Lower leg skin (tissue), 4 donors: ENCODE data around the gene CMTM2. TPM values are rescaled to one million over a fixed set of nuclear protein-coding genes. Genes with fewer than 3 reads are reported as not detected.
"Not testable (repeated sequence)": the region's sequence is repeated elsewhere in the genome, so short reads cannot be mapped to it uniquely, and the experiment has no call there.

Source experiments
- DNase-seq, 2 donors: peaks; one replicate each; pipeline ENCODE4 v3.0.0-alpha.2; 2019; ENCODE audit warnings: low spot score in 2 of 2
- H3K4me3 ChIP-seq: fragments of 200-600 bp; sonication (generic); 2 replicates; pipeline ENCODE4 v1.5.1; 2017; ENCODE audit warnings: mild to moderate bottlenecking, low read depth; ENCODE audit not compliant: poor library complexity, severe bottlenecking
- CTCF ChIP-seq, 3 donors: fragments of 450-650 bp; IDR thresholded peaks; one replicate each; pipeline ENCODE4 v1.5.1; 2016; ENCODE audit warnings: antibody characterized with exemption in 3 of 3, mild to moderate bottlenecking in 3 of 3, moderate library complexity in 2 of 3
- POLR2A ChIP-seq, 2 donors: fragments of 450-650 bp; IDR thresholded peaks; one replicate each; pipeline ENCODE4 v1.6.1; 2016 to 2017; ENCODE audit warnings: antibody characterized with exemption in 2 of 2, mild to moderate bottlenecking in 1 of 2, moderate library complexity in 1 of 2
- WGBS, 2 donors: methylation state at CpG; one replicate each; pipeline ENCODE4 v1.1.5; 2018; 5-methylcytosine and 5-hydroxymethylcytosine counted together
- intact Hi-C: fragments of 100-400 bp; cut with DNase I; formaldehyde crosslinking; loops from one replicate; pipeline ENCODE4 v1.15.0; 2023; ENCODE audit warnings: low total_unique reads
- total RNA-seq, 4 donors: library from RNA; depleted of rRNA; stranded (reverse); fragments of >200 nt; gene quantifications; one replicate each; pipeline ENCODE4 v1.1.0, GENCODE V29; 2016

Gene CMTM2
- total RNA-seq, 4 donors from 2014 or later: 0.26 TPM; not detected in 3

DNA sequence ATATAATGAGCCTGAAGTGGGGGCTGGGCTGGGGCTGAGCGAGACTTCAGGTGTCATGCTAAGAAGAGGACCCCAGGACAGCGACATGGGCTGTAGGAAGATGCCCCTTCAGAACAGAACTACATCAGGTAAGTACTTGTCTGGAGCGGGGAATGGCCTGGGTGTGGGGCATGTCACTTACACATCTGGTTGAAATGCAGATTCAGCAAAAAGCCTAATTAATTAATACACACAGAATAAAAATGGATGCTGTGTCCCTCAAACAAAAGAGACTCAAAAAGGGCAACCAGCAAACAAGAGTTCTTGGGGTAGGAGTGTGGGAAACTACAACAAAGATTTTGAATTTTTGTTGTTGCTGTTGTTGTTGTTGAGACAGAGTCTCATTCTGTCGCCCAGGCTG, 11.8 kb downstream of the CMTM2 start:
- 90 to 96% methylated on average over 4 of the region's 4 CpGs for WGBS, 2 donors
- intact Hi-C loops: no loop called here
- no peak overlapping the region for H3K4me3 ChIP-seq
- TF ChIP-seq CTCF (IDR thresholded peaks at IDR 0.05): no peak
- no peak for TF ChIP-seq POLR2A (IDR thresholded peaks at IDR 0.05)
- peak in 1 of 2 donors; percentile 54 for DNase-seq

- TF ChIP-seq CTCF (IDR thresholded peaks at IDR 0.05) (no peak), POLR2A (IDR thresholded peaks at IDR 0.05) (no peak)
- 92 to 96% methylated on average over 3 of the region's 3 CpGs for WGBS, 2 donors
- intact Hi-C loops: no loop called here
- no peak overlapping the region for H3K4me3 ChIP-seq
- no peak for DNase-seq
Measured at GRCh38 chr16:66592241-66592640, 13.0 kb downstream of the CMTM2 start.

DNA sequence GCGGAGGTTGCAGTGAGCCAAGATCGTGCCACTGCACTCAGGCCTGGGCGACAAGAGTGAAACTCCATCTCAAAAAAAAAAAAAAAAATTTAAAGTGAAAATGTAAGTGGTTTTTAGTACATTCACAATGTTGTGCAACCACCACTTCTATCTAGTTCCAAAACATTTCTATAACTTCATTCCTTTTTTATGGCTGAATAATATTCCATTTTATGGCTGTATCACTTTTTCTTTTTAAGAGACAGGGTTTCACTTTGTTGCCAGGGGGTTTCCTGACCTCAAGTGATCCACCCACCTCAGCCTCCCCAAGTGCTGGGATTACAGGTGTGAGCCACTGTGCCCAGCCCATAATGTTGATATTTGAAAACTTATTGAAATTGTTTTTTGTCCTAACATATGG, 13.6 kb downstream of the CMTM2 start:
- no peak for TF ChIP-seq CTCF (IDR thresholded peaks at IDR 0.05)
- TF ChIP-seq POLR2A (IDR thresholded peaks at IDR 0.05): no peak
- no peak overlapping the region for H3K4me3 ChIP-seq
- intact Hi-C loops: no loop called here
- 92 to 99% methylated on average over 3 of the region's 3 CpGs for WGBS, 2 donors
- DNase-seq: no peak

GRCh38 chr16:66594739-66595138, 15.5 kb downstream of the CMTM2 start:
- DNase-seq: no peak
- intact Hi-C loops: no loop called here
- no peak for TF ChIP-seq POLR2A (IDR thresholded peaks at IDR 0.05)
- 77 to 80% methylated on average over 7 of the region's 7 CpGs for WGBS, 2 donors
- no peak overlapping the region for H3K4me3 ChIP-seq

DNA sequence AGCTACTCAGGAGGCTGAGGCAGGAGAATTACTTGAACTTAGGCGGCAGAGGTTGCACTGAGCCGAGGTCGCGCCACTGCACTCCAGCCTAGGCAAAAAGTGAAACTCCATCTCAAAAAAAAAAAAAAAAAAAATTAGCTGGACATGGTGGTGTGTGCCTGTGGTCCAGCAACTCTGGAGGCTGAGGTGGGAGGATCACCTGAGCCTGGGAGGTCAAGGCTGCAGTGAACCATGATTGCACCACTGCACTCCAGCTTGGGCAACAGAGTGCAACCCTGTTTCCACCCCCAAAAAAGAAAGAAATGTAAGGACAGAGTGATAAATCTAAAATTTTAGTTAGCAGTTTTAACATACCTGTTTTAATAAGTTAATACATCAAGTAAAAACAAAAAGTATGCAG, 17.3 kb downstream of the CMTM2 start:
- intact Hi-C loops, H3K4me3 ChIP-seq, DNase-seq: not testable (repeated sequence)
- 97 to 99% methylated on average over 4 of the region's 4 CpGs for WGBS, 2 donors

DNA sequence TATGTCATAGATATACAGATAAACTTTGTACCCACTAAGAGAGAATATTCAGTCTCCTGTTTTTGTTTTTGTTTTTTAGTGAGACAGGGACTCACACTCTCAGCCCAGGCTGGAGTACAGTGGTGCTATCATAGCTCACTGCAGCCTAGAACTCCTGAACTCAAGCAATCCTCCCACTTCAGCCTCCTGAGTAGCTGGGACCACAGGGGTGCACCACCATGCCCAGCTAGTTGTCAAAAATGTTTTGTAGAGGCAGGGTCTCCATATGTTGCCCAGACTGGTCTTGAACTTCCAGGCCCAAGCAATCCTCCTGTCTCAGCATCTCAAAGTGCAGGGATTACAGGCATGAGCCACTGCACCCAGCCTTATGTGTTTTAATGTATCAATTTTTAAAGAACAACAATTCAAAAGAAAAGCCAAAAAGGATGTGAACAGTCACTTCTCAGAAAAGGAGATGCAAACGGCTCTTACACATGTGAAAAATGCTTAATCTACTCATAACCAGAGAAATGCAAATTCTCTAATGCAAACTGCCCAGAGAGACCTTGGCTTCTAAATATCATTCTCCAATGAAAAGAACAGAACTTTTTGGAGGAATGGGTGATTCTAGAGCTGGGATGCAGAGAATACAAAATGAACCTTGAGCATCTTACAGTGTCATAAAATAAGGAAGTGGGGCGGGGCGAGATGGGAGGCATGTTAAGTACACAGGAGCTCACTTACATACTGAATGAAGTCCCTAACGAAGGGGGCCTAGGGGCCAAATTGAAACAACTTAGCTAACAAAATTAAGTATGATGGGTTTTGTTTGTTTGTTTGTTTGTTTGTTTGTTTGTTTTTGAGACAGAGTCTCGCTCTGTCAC, 18.0 kb downstream of the CMTM2 start:
- no peak for TF ChIP-seq POLR2A (IDR thresholded peaks at IDR 0.05)
- TF ChIP-seq CTCF (IDR thresholded peaks at IDR 0.05): no peak
- intact Hi-C loops: no loop called here
- no peak for DNase-seq
- 83 to 85% methylated on average over 5 of the region's 5 CpGs for WGBS, 2 donors
- H3K4me3 ChIP-seq: no peak overlapping the region

DNA sequence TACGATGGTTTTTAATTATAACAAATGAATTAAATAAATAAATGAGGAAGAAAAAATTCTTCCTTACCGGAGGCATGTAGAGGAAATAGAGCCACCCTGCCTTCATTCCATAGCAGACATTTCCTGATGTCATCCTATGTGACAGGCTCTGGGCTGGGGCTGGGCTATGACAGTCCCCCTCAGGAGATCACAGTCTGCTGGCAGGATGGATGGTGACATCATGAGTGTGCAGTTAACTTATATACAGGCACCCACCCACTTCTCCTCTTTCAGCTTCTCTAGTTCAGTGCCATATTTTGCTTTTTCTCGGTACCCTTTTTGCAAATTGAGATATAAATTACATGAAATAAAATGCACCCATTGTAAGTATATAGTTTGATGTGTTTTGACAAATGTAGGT, 18.8 kb downstream of the CMTM2 start:
- TF ChIP-seq CTCF (IDR thresholded peaks at IDR 0.05): no peak
- no peak for TF ChIP-seq POLR2A (IDR thresholded peaks at IDR 0.05)
- no peak overlapping the region for H3K4me3 ChIP-seq
- WGBS, 2 donors: 76 to 82% methylated on average over 3 of the region's 3 CpGs
- intact Hi-C loops: no loop called here
- no peak for DNase-seq
